DOHH2 (cell line): ENCODE measurements around the gene PROK1.

Experiments used
- H3F3A ChIP-seq: fragments of 200-600 bp; sonication (generic), shearing (Covaris generic); 2 replicates; pipeline ENCODE4 v1.6.0; 2016; ENCODE audit warnings: antibody characterized with exemption, mild to moderate bottlenecking; ENCODE audit not compliant: control insufficient read depth, insufficient read depth
- H3K27ac ChIP-seq: fragments of 200-600 bp; sonication (generic); 2 replicates; pipeline ENCODE4 v1.5.1; 2014; ENCODE audit warnings: low read depth, mild to moderate bottlenecking, low read length, moderate library complexity
- H3K27me3 ChIP-seq: fragments of 200-600 bp; sonication (generic); 2 replicates; pipeline ENCODE4 v1.6.1; 2014; ENCODE audit warnings: mild to moderate bottlenecking, low read length, mixed read lengths; ENCODE audit not compliant: control insufficient read depth
- H3K36me3 ChIP-seq: fragments of 200-600 bp; sonication (generic); 2 replicates; pipeline ENCODE4 v1.6.1; 2014; ENCODE audit warnings: mild to moderate bottlenecking, low read length, moderate library complexity, mixed read lengths; ENCODE audit not compliant: control insufficient read depth
- H3K4me1 ChIP-seq: fragments of 200-600 bp; sonication (generic); 2 replicates; pipeline ENCODE4 v1.6.1; 2014; ENCODE audit warnings: mild to moderate bottlenecking, low read length, mixed read lengths; ENCODE audit not compliant: control insufficient read depth
- H3K4me2 ChIP-seq: fragments of 200-600 bp; sonication (generic); 2 replicates; pipeline ENCODE4 v1.6.0; 2014; ENCODE audit warnings: mild to moderate bottlenecking, low read length, moderate library complexity
- H3K4me3 ChIP-seq: fragments of 200-600 bp; sonication (generic); 2 replicates; pipeline ENCODE4 v1.5.1; 2014; ENCODE audit warnings: mild to moderate bottlenecking, low read length, mixed read lengths
- H3K79me2 ChIP-seq: fragments of 200-600 bp; sonication (generic); 2 replicates; pipeline ENCODE4 v1.6.1; 2014; ENCODE audit warnings: mild to moderate bottlenecking, low read length, mixed read lengths; ENCODE audit not compliant: control insufficient read depth
- H3K9me2 ChIP-seq: fragments of 200-600 bp; sonication (generic); replicated peaks from 2 replicates; pipeline ENCODE4 v1.6.1; 2014; ENCODE audit warnings: mild to moderate bottlenecking, low read length, mixed read lengths; ENCODE audit not compliant: control insufficient read depth
- H3K9me3 ChIP-seq: fragments of 200-600 bp; sonication (generic); 2 replicates; pipeline ENCODE4 v1.6.1; 2014; ENCODE audit warnings: antibody characterized with exemption, low read length, mixed read lengths; ENCODE audit not compliant: control insufficient read depth, insufficient read depth
- H4K20me1 ChIP-seq: fragments of 200-600 bp; sonication (generic); 2 replicates; pipeline ENCODE4 v1.6.0; 2014; ENCODE audit warnings: low read depth, mild to moderate bottlenecking, antibody characterized with exemption, low read length, moderate library complexity; ENCODE audit not compliant: control insufficient read depth, insufficient read depth
- CTCF ChIP-seq: fragments of 200-600 bp; sonication (generic); IDR thresholded peaks from one replicate; pipeline ENCODE4 v1.5.1; 2014; ENCODE audit warnings: antibody characterized with exemption, mild to moderate bottlenecking, low read depth, low read length; ENCODE audit not compliant: poor library complexity, severe bottlenecking
- EZH2phosphoT487 ChIP-seq: fragments of 200-600 bp; sonication (generic); IDR thresholded peaks from 2 replicates; pipeline ENCODE4 v1.6.1; 2017; ENCODE audit warnings: borderline replicate concordance, mild to moderate bottlenecking, antibody characterized with exemption, low read length, moderate library complexity, mixed read lengths

The PROK1 gene

GRCh38 chr1:110449661-110450651 lies 993 bp upstream of the PROK1 start:
- no peaks in the 10 kb centered on the region for H3K9me3 ChIP-seq
- no peaks in the 10 kb centered on the region for H3K79me2 ChIP-seq
- H3K4me3 ChIP-seq = no peak overlapping the region
- no peaks in the 10 kb centered on the region for H3K4me1 ChIP-seq
- TF ChIP-seq EZH2phosphoT487 (no peak), CTCF (no peak)
- no peak overlapping the region for H3K27ac ChIP-seq
- H3K36me3 ChIP-seq = no peaks in the 10 kb centered on the region
- H4K20me1 ChIP-seq = no peaks in the 10 kb centered on the region
- no peaks in the 10 kb centered on the region for H3K9me2 ChIP-seq
- peaks cover 47% of the 10 kb centered on the region for H3K27me3 ChIP-seq
- no peak overlapping the region for H3K4me2 ChIP-seq
- H3F3A ChIP-seq = no peaks in the 10 kb centered on the region

GRCh38 chr1:110452330-110452729 lies 1.4 kb downstream of the PROK1 start:
- H3K27me3 ChIP-seq = peaks cover 44% of the 10 kb centered on the region
- no peaks in the 10 kb centered on the region for H3K9me2 ChIP-seq
- no peaks in the 10 kb centered on the region for H3K79me2 ChIP-seq
- H3K4me2 ChIP-seq = no peak overlapping the region
- TF ChIP-seq CTCF (no peak), EZH2phosphoT487 (no peak)
- H3K4me3 ChIP-seq = no peak overlapping the region
- H3K27ac ChIP-seq = no peak overlapping the region
- no peaks in the 10 kb centered on the region for H3K9me3 ChIP-seq
- H3K4me1 ChIP-seq = no peaks in the 10 kb centered on the region
- no peaks in the 10 kb centered on the region for H3K36me3 ChIP-seq
- H4K20me1 ChIP-seq = no peaks in the 10 kb centered on the region
- no peaks in the 10 kb centered on the region for H3F3A ChIP-seq

GRCh38 chr1:110453829-110454228 lies 2.9 kb downstream of the PROK1 start:
- H3K9me3 ChIP-seq = no peaks in the 10 kb centered on the region
- no peak overlapping the region for H3K4me3 ChIP-seq
- H3K4me1 ChIP-seq = no peaks in the 10 kb centered on the region
- no peaks in the 10 kb centered on the region for H3K36me3 ChIP-seq
- H3K4me2 ChIP-seq = no peak overlapping the region
- H3K9me2 ChIP-seq = no peaks in the 10 kb centered on the region
- H3K79me2 ChIP-seq = no peaks in the 10 kb centered on the region
- H4K20me1 ChIP-seq = no peaks in the 10 kb centered on the region
- peaks cover 30% of the 10 kb centered on the region for H3K27me3 ChIP-seq
- no peaks in the 10 kb centered on the region for H3F3A ChIP-seq
- H3K27ac ChIP-seq = no peak overlapping the region
- TF ChIP-seq CTCF (no peak), EZH2phosphoT487 (no peak)
